ENCODE measurements around the gene HS3ST4. TPM values are rescaled to one million over a fixed set of nuclear protein-coding genes. Genes with fewer than 3 reads are reported as not detected.

Gene HS3ST4
- total and polyA plus RNA-seq, 2 donors (not counting 3 experiments of a cell fraction or from before 2014, with no cell fraction given), result not detected

GRCh38 chr16:25832291-25832690 lies 140.5 kb downstream of the HS3ST4 start:
- H3K9ac ChIP-seq (replicated peaks; ENCODE audit: extremely low read depth, insufficient read depth, low read length), result no peak overlapping the region
- FAIRE-seq, result no peak
- no peaks in the 10 kb centered on the region for H3K9me3 ChIP-seq (replicated peaks; ENCODE audit: control insufficient read depth, insufficient read depth, low read length)
- no TSS peak for BruUV-seq (replicated peaks)
- no peak overlapping the region for H3K4me2 ChIP-seq (ENCODE audit: insufficient read depth, low read length)
- H3K27me3 ChIP-seq (ENCODE audit: control insufficient read depth in 2 of 2, insufficient read depth in 2 of 2, low read length in 2 of 2), result no peaks in the 10 kb centered on the region
- intact Hi-C loops (cut with micrococcal nuclease), result no loop called here
- H3K79me2 ChIP-seq (ENCODE audit: control insufficient read depth, insufficient read depth, low read length), result no peaks in the 10 kb centered on the region
- no peaks in the 10 kb centered on the region for H3K9me1 ChIP-seq (replicated peaks; ENCODE audit: control insufficient read depth, extremely low read depth, insufficient read depth, low read length)
- CTCF ChIA-PET, result no interaction called here
- POLR2A ChIA-PET, result no interaction called here
- dilution Hi-C loops (cut with MboI; ENCODE audit: extremely low pct_ligation_motif_present, low sequenced_read_pairs), result no loop called here
- DNase-seq (ENCODE audit: low read depth, low spot score), result no peak
- no peak overlapping the region for H2AFZ ChIP-seq (ENCODE audit: low read depth, low read length)
- H3K27ac ChIP-seq (ENCODE audit: insufficient read depth, low read depth, low read length), result no peak overlapping the region
- no peaks in the 10 kb centered on the region for H3K36me3 ChIP-seq (ENCODE audit: control insufficient read depth in 2 of 2, extremely low read depth in 1 of 2, insufficient read depth in 2 of 2, low read length in 2 of 2)
- no peak for TF ChIP-seq JUN (IDR thresholded peaks at IDR 0.05; ENCODE audit: borderline replicate concordance, insufficient read depth, insufficient read length, low read depth)
- TF ChIP-seq EZH2 (IDR thresholded peaks at IDR 0.05; ENCODE audit: borderline replicate concordance, low read depth, low read length, severe bottlenecking), result no peak
- no peak for TF ChIP-seq POLR2AphosphoS5 (IDR thresholded peaks at IDR 0.05; ENCODE audit: insufficient read depth, low read depth, low read length)
- TF ChIP-seq MYC (IDR thresholded peaks at IDR 0.05; ENCODE audit: low read depth, low read length), result no peak
- H3K4me3 ChIP-seq (replicated peaks in 1 of 3; ENCODE audit: insufficient read depth in 1 of 3, low read depth in 1 of 3, low read length in 3 of 3), result no peak overlapping the region
- no peaks in the 10 kb centered on the region for H4K20me1 ChIP-seq (replicated peaks; ENCODE audit: control insufficient read depth, extremely low read depth, insufficient read depth, low read length)
- H3K4me1 ChIP-seq (ENCODE audit: control insufficient read depth, extremely low read depth, insufficient read depth, low read length), result no peaks in the 10 kb centered on the region

GRCh38 chr16:25834101-25834500 lies 142.3 kb downstream of the HS3ST4 start:
- Histone ChIP-seq H3K79me2 (ENCODE audit: control insufficient read depth, insufficient read depth, low read length) (no peaks in the 10 kb centered on the region), H3K4me1 (ENCODE audit: control insufficient read depth, extremely low read depth, insufficient read depth, low read length) (no peaks in the 10 kb centered on the region), H3K36me3 (ENCODE audit: control insufficient read depth in 2 of 2, extremely low read depth in 1 of 2, insufficient read depth in 2 of 2, low read length in 2 of 2) (no peaks in the 10 kb centered on the region), H2AFZ (ENCODE audit: low read depth, low read length) (no peak overlapping the region), H3K4me2 (ENCODE audit: insufficient read depth, low read length) (no peak overlapping the region), H3K4me3 (replicated peaks in 1 of 3; ENCODE audit: insufficient read depth in 1 of 3, low read depth in 1 of 3, low read length in 3 of 3) (no peak overlapping the region), H3K9ac (replicated peaks; ENCODE audit: extremely low read depth, insufficient read depth, low read length) (no peak overlapping the region), H4K20me1 (replicated peaks; ENCODE audit: control insufficient read depth, extremely low read depth, insufficient read depth, low read length) (no peaks in the 10 kb centered on the region), H3K27ac (ENCODE audit: insufficient read depth, low read depth, low read length) (no peak overlapping the region), H3K9me1 (replicated peaks; ENCODE audit: control insufficient read depth, extremely low read depth, insufficient read depth, low read length) (no peaks in the 10 kb centered on the region), H3K27me3 (ENCODE audit: control insufficient read depth in 2 of 2, insufficient read depth in 2 of 2, low read length in 2 of 2) (no peaks in the 10 kb centered on the region), H3K9me3 (replicated peaks; ENCODE audit: control insufficient read depth, insufficient read depth, low read length) (no peaks in the 10 kb centered on the region)
- BruUV-seq (replicated peaks), result no TSS peak
- no peak for FAIRE-seq
- ChIA-PET CTCF (no interaction called here), POLR2A (no interaction called here)
- DNase-seq (ENCODE audit: low read depth, low spot score), result no peak
- TF ChIP-seq FOS (IDR thresholded peaks at IDR 0.05; ENCODE audit: borderline replicate concordance, insufficient read depth, low read length) (no peak), JUN (IDR thresholded peaks at IDR 0.05; ENCODE audit: borderline replicate concordance, insufficient read depth, insufficient read length, low read depth) (no peak), MAX (IDR thresholded peaks at IDR 0.05; ENCODE audit: insufficient read depth, insufficient read length) (no peak), EZH2 (IDR thresholded peaks at IDR 0.05; ENCODE audit: borderline replicate concordance, low read depth, low read length, severe bottlenecking) (no peak), CTCF (IDR thresholded peaks at IDR 0.05; ENCODE audit: extremely low read depth in 1 of 2, insufficient read depth in 1 of 2, low read depth in 1 of 2, low read length in 2 of 2) (no peak), MYC (IDR thresholded peaks at IDR 0.05; ENCODE audit: low read depth, low read length) (no peak), POLR2A (IDR thresholded peaks at IDR 0.05; ENCODE audit: low read depth, low read length) (no peak), POLR2AphosphoS5 (IDR thresholded peaks at IDR 0.05; ENCODE audit: insufficient read depth, low read depth, low read length) (no peak), GATA2 (IDR thresholded peaks at IDR 0.05; ENCODE audit: insufficient read depth, insufficient read length, low read depth, low read length) (no peak)
- dilution Hi-C loops (cut with MboI; ENCODE audit: extremely low pct_ligation_motif_present, low sequenced_read_pairs) (no loop called here), intact Hi-C loops (cut with micrococcal nuclease) (no loop called here)

Measured in endothelial cell of umbilical vein (primary cell).